Sigmoid colon (tissue), 7 donors: ENCODE measurements around the gene MTG2. TPM values are rescaled to one million over a fixed set of nuclear protein-coding genes. Genes with fewer than 3 reads are reported as not detected.

Experiments
- DNase-seq: peaks from one replicate; pipeline ENCODE4 v3.0.0-alpha.2; 2019
- H3K27ac ChIP-seq, 4 donors: fragments of 200-600 bp; sonication (generic); one replicate each; pipeline ENCODE4 v1.5.1; 2016 to 2019; ENCODE audit warnings: mild to moderate bottlenecking in 1 of 4
- H3K27me3 ChIP-seq, 3 donors: fragments of 200-600 bp; sonication (generic); one replicate each; pipeline ENCODE4 v1.5.1; 2019; ENCODE audit warnings: mild to moderate bottlenecking in 1 of 3
- H3K36me3 ChIP-seq, 4 donors: fragments of 200-600 bp; sonication (generic); one replicate each; pipeline ENCODE4 v1.5.1; 2016 to 2019
- H3K4me1 ChIP-seq, 4 donors: fragments of 200-600 bp; sonication (generic); one replicate each; pipeline ENCODE4 v1.5.1; 2017 to 2019
- H3K4me3 ChIP-seq, 4 donors: fragments of 200-600 bp; sonication (generic); one replicate each; pipeline ENCODE4 v1.5.1; 2017 to 2019; ENCODE audit warnings: mild to moderate bottlenecking in 2 of 4, moderate library complexity in 1 of 4
- H3K9me3 ChIP-seq, 4 donors: fragments of 200-600 bp in 3 of 4; sonication (generic) in 3 of 4; one replicate each; pipeline versions ENCODE4 v1.5.1 to v1.6.1; 2013 to 2019
- EP300 ChIP-seq, 4 donors: sonication (generic); formaldehyde crosslinking; IDR thresholded peaks; one replicate each; pipeline ENCODE4 v1.6.1; 2017; ENCODE audit warnings: antibody characterized with exemption in 4 of 4
- POLR2A ChIP-seq, 2 donors: fragments of 450-650 bp; IDR thresholded peaks; one replicate each; pipeline ENCODE4 v1.6.1; 2016; ENCODE audit warnings: antibody characterized with exemption in 2 of 2, mild to moderate bottlenecking in 2 of 2, moderate library complexity in 2 of 2
- POLR2AphosphoS5 ChIP-seq, 4 donors: sonication (generic); formaldehyde crosslinking; IDR thresholded peaks; one replicate each; pipeline ENCODE4 v1.6.1; 2017; ENCODE audit warnings: antibody characterized with exemption in 4 of 4
- WGBS, 2 donors: extraction: QIAGEN DNeasy Blood & Tissue Kit; methylation state at CpG; one replicate each; pipeline ENCODE4 v1.1.7; 2013; 5-methylcytosine and 5-hydroxymethylcytosine counted together
- intact Hi-C: fragments of 100-400 bp; cut with DNase I; formaldehyde crosslinking; loops from one replicate; pipeline ENCODE4 v1.15.1; 2023
- polyA plus RNA-seq, 3 donors: library from polyadenylated mRNA; stranded (reverse); fragments of 200-250 nt; gene quantifications; one replicate each; pipeline ENCODE4 v1.2.3, GENCODE V29; 2013
- total RNA-seq, 4 donors: library from RNA; depleted of rRNA; stranded (reverse); fragments of >200 nt; gene quantifications; one replicate each; pipeline ENCODE4 v1.1.0, GENCODE V29; 2016
- TF ChIP-seq, protein P1 (sequence below), 4 experiments: fragments of 450-650 bp in 3 of 4; fragments of 200-600 bp in 1 of 4; IDR thresholded peaks; one replicate each; pipeline ENCODE4 v1.5.1; 2016 to 2019; ENCODE audit warnings: antibody characterized with exemption in 4 of 4, mild to moderate bottlenecking in 3 of 4, moderate library complexity in 2 of 4
- donor health status: healthy with polysubstance abuse.
- donor health status: Bipolar disorder and iron deficiency.
- donor health status: healthy.

The MTG2 gene
- total and polyA plus RNA-seq, 7 donors = 13.3 to 32.3 (median 23.9) TPM

DNA sequence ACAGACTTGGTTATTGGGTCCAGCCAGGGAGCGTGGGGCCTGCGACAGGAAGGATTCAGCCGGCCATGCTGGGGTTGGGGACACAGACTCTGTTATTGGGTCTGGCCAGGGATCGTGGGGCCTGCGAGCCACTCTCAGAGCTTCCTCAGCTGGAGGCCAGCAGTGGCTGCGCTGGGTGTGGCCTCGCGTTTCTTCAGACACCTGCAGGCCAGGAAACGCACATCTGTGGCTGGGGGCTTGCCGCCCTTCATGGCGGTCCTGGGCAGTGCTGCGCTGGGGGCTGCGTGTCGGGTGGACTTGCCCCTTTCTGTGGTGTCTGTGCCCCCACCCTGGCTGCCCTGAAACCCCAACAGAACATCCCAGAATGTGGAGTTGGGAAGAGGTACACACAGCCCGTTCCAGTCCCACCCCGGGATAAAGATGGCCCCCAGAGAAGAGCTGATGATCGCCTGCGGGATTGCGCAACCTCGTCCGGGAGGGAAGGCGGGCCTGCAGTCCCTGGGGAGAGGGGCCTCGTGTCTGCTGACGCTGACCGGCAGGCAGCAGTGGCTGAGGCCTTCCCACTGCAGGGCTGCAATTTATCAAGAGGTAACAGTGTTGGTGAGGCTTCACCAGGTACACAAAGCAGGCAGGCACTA is 16.9 kb upstream of the MTG2 start:
- no peak for DNase-seq
- intact Hi-C loops = no loop called here
- Histone ChIP-seq H3K27me3 (no peaks in the 10 kb centered on the region), H3K9me3 (no peaks in the 10 kb centered on the region), H3K36me3 (peaks cover 5 to 92% (median 31%) of the 10 kb centered on the region in 4 donors), H3K27ac (no peak overlapping the region), H3K4me3 (no peak overlapping the region), H3K4me1 (no peaks in the 10 kb centered on the region)
- WGBS, 2 donors = 88 to 94% methylated on average over 25 of the region's 25 CpGs
- TF ChIP-seq POLR2A (IDR thresholded peaks at IDR 0.05) = no peak
- no peak for TF ChIP-seq EP300 (IDR thresholded peaks at IDR 0.05)
- no peak for TF ChIP-seq POLR2AphosphoS5 (IDR thresholded peaks at IDR 0.05)
- TF ChIP-seq, protein P1, sequence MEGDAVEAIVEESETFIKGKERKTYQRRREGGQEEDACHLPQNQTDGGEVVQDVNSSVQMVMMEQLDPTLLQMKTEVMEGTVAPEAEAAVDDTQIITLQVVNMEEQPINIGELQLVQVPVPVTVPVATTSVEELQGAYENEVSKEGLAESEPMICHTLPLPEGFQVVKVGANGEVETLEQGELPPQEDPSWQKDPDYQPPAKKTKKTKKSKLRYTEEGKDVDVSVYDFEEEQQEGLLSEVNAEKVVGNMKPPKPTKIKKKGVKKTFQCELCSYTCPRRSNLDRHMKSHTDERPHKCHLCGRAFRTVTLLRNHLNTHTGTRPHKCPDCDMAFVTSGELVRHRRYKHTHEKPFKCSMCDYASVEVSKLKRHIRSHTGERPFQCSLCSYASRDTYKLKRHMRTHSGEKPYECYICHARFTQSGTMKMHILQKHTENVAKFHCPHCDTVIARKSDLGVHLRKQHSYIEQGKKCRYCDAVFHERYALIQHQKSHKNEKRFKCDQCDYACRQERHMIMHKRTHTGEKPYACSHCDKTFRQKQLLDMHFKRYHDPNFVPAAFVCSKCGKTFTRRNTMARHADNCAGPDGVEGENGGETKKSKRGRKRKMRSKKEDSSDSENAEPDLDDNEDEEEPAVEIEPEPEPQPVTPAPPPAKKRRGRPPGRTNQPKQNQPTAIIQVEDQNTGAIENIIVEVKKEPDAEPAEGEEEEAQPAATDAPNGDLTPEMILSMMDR (IDR thresholded peaks at IDR 0.05) = no peak

DNA sequence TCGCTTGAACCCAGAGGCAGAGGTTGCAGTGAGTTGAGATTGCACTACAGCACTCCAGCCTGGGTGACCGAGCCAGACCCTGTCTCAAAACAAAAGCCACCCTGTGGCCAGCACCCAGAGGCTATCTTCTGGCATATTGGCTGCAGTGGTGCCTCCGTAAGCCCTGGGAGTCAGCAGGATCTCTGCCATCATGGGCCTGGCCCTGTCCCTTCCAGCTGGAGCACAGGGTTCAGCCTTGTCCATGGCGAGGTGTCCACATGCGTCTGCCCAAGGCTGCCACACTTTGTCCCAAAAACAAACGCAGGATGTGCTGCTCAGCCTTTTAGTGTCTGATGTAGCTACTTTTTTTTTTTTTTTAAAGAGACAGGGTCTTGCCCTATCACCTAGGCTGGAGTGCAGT is 15.4 kb upstream of the MTG2 start:
- intact Hi-C loops = no loop called here
- no peak for TF ChIP-seq POLR2AphosphoS5 (IDR thresholded peaks at IDR 0.05)
- no peak for TF ChIP-seq EP300 (IDR thresholded peaks at IDR 0.05)
- TF ChIP-seq, protein P1 (IDR thresholded peaks at IDR 0.05) = no peak
- TF ChIP-seq POLR2A (IDR thresholded peaks at IDR 0.05) = no peak
- DNase-seq = no peak
- H3K9me3 ChIP-seq = no peaks in the 10 kb centered on the region
- H3K4me1 ChIP-seq = no peaks in the 10 kb centered on the region
- no peak overlapping the region for H3K4me3 ChIP-seq
- H3K27me3 ChIP-seq = no peaks in the 10 kb centered on the region
- 90 to 91% methylated on average over 6 of the region's 6 CpGs for WGBS, 2 donors
- no peak overlapping the region for H3K27ac ChIP-seq
- peaks cover 5 to 80% (median 32%) of the 10 kb centered on the region in 4 donors for H3K36me3 ChIP-seq

DNA sequence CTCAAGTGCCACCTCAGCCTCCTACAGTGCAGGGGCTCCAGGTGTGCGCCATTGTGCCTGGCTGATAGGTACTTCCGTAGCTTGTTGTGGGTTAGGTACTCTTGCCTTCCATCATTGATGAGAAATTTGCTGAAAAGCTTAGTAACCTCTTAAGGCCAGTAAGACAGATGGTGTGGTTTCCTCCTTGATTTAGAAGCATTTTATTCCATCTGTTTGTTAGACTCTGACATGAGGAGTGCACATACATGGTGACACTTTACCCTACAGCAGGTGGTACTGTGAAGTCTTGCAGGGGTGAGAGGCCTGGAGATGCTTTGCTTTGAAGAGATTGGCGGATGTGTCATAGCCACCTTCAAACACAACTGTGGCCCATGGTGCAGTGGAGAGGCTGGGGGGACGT is 14.8 kb upstream of the MTG2 start:
- no peak overlapping the region for H3K4me3 ChIP-seq
- no peaks in the 10 kb centered on the region for H3K9me3 ChIP-seq
- peaks cover 0 to 80% (median 29%) of the 10 kb centered on the region in 4 donors for H3K36me3 ChIP-seq
- TF ChIP-seq POLR2AphosphoS5 (IDR thresholded peaks at IDR 0.05) = no peak
- no peak for TF ChIP-seq POLR2A (IDR thresholded peaks at IDR 0.05)
- TF ChIP-seq EP300 (IDR thresholded peaks at IDR 0.05) = no peak
- TF ChIP-seq, protein P1 (IDR thresholded peaks at IDR 0.05) = no peak
- no peak overlapping the region for H3K27ac ChIP-seq
- no peaks in the 10 kb centered on the region for H3K27me3 ChIP-seq
- intact Hi-C loops = no loop called here
- 85 to 92% methylated on average over 4 of the region's 4 CpGs for WGBS, 2 donors
- H3K4me1 ChIP-seq = no peaks in the 10 kb centered on the region
- no peak for DNase-seq

DNA sequence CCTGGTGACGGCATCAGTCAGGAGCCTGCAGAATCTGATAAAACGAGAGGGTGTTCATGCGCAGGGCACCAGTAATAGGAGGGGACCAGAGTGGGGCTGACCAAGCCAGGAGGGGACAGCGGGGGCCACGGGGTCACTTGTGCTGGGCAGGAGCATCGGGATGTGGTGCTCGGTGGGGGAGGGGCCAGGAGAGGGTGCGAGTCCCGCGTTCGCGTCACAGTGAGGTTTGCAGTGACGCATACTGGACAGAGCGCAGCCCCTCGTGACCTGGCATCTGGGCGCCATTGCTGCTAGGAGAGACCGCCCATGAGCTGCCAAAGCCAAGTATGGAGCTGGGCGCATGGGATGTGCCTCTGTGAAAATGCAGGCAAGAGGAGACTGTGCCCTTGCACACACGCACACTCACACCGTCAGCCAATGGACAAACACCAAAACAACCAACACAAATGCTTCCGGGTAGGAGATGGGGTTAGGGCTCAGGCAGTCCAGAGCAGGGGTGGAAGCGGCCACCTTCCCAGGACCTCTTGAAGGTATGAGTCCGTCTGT is 13.9 kb upstream of the MTG2 start:
- 97 to 98% methylated on average over 23 of the region's 23 CpGs for WGBS, 2 donors
- Histone ChIP-seq H3K9me3 (no peaks in the 10 kb centered on the region), H3K27ac (no peak overlapping the region), H3K27me3 (no peaks in the 10 kb centered on the region), H3K4me3 (no peak overlapping the region), H3K36me3 (peaks cover 0 to 80% (median 22%) of the 10 kb centered on the region in 4 donors), H3K4me1 (no peaks in the 10 kb centered on the region)
- no peak for DNase-seq
- intact Hi-C loops = no loop called here
- TF ChIP-seq EP300 (IDR thresholded peaks at IDR 0.05) (no peak), POLR2AphosphoS5 (IDR thresholded peaks at IDR 0.05) (no peak), POLR2A (IDR thresholded peaks at IDR 0.05) (no peak)
- TF ChIP-seq, protein P1 (IDR thresholded peaks at IDR 0.05) = no peak
